Astrocyte (in vitro differentiated cells and primary cell): ENCODE measurements around the gene LILRA1. TPM values are rescaled to one million over a fixed set of nuclear protein-coding genes. Genes with fewer than 3 reads are reported as not detected.

Source experiments
- DNase-seq: peaks from one replicate; pipeline ENCODE4 v3.0.0-alpha.2; 2010; ENCODE audit warnings: low read depth
- FAIRE-seq: peaks from 2 replicates; lab custom pipeline; 2011; peaks lifted over from hg19 to GRCh38; lab: Jason Lieb, UNC
- H2AFZ ChIP-seq: 2 replicates; pipeline ENCODE4 v1.6.0; 2012; ENCODE audit warnings: low read depth, low read length, inconsistent platforms
- H3K27ac ChIP-seq: 2 replicates; pipeline ENCODE4 v1.5.1; 2011; ENCODE audit warnings: low read depth, low read length, inconsistent platforms
- H3K27me3 ChIP-seq: 2 replicates; pipeline ENCODE4 v1.6.0; 2011; ENCODE audit warnings: low read length, inconsistent platforms; ENCODE audit not compliant: insufficient read depth
- H3K36me3 ChIP-seq: 2 replicates; pipeline ENCODE4 v1.5.1; 2011; ENCODE audit warnings: low read length, inconsistent platforms; ENCODE audit not compliant: insufficient read depth
- H3K4me1 ChIP-seq: 2 replicates; pipeline ENCODE4 v1.5.1; 2011; ENCODE audit warnings: low read length, inconsistent platforms; ENCODE audit not compliant: insufficient read depth
- H3K4me2 ChIP-seq: 2 replicates; pipeline ENCODE4 v1.6.0; 2012; ENCODE audit warnings: low read length, inconsistent platforms
- H3K4me3 ChIP-seq: 2 replicates; pipeline ENCODE4 v1.5.1; 2011; ENCODE audit warnings: low read depth, mild to moderate bottlenecking, low read length, inconsistent platforms; ENCODE audit not compliant: insufficient read depth
- H3K79me2 ChIP-seq: 2 replicates; pipeline ENCODE4 v1.6.0; 2012; ENCODE audit warnings: mild to moderate bottlenecking, low read length, inconsistent platforms; ENCODE audit not compliant: insufficient read depth
- H3K9ac ChIP-seq: 2 replicates; pipeline ENCODE4 v1.6.0; 2012; ENCODE audit warnings: mild to moderate bottlenecking, low read length, inconsistent platforms
- H3K9me3 ChIP-seq: 2 replicates; pipeline ENCODE4 v1.5.1; 2012; ENCODE audit warnings: low read depth, mild to moderate bottlenecking, low read length, inconsistent platforms; ENCODE audit not compliant: insufficient read depth
- H4K20me1 ChIP-seq: 2 replicates; pipeline ENCODE4 v1.6.0; 2012; ENCODE audit warnings: low read length, inconsistent platforms; ENCODE audit not compliant: insufficient read depth
- H3K27ac Mint-ChIP-seq: one replicate; pipeline ENCODE4 v1.8.0; 2021; ENCODE audit warnings: mild to moderate bottlenecking, mixed read lengths; ENCODE audit not compliant: unreplicated experiment
- H3K27me3 Mint-ChIP-seq: one replicate; pipeline ENCODE4 v1.8.0; 2021; ENCODE audit warnings: low read depth, mixed read lengths; ENCODE audit not compliant: unreplicated experiment
- H3K36me3 Mint-ChIP-seq: one replicate; pipeline ENCODE4 v1.8.0; 2021; ENCODE audit warnings: low read depth, mixed read lengths; ENCODE audit not compliant: unreplicated experiment
- H3K4me1 Mint-ChIP-seq: one replicate; pipeline ENCODE4 v1.8.0; 2021; ENCODE audit warnings: low read depth, mixed read lengths; ENCODE audit not compliant: unreplicated experiment
- H3K4me3 Mint-ChIP-seq: one replicate; pipeline ENCODE4 v1.8.0; 2021; ENCODE audit warnings: mild to moderate bottlenecking, moderate library complexity, mixed read lengths; ENCODE audit not compliant: unreplicated experiment
- H3K9me3 Mint-ChIP-seq: one replicate; pipeline ENCODE4 v1.8.0; 2021; ENCODE audit warnings: mild to moderate bottlenecking, mixed read lengths; ENCODE audit not compliant: unreplicated experiment
- microRNA-seq: library from miRNA; unstranded; fragments of <30 nt; microRNA quantifications from one replicate; pipeline ENCODE4 v1.2.0, GENCODE V29; 2020
- total RNA-seq: library from RNA; stranded (reverse); gene quantifications from 2 replicates; pipeline ENCODE4 v1.2.1, GENCODE V29; 2021
- TF ChIP-seq, protein P1 (sequence below): IDR thresholded peaks from 2 replicates; pipeline ENCODE4 v1.5.1; 2011; ENCODE audit warnings: low read depth, mild to moderate bottlenecking, inconsistent platforms, low read length, moderate library complexity; ENCODE audit not compliant: insufficient read depth

LILRA1 gene
- total RNA-seq, 1 donor from 2014 or later: not detected

DNA sequence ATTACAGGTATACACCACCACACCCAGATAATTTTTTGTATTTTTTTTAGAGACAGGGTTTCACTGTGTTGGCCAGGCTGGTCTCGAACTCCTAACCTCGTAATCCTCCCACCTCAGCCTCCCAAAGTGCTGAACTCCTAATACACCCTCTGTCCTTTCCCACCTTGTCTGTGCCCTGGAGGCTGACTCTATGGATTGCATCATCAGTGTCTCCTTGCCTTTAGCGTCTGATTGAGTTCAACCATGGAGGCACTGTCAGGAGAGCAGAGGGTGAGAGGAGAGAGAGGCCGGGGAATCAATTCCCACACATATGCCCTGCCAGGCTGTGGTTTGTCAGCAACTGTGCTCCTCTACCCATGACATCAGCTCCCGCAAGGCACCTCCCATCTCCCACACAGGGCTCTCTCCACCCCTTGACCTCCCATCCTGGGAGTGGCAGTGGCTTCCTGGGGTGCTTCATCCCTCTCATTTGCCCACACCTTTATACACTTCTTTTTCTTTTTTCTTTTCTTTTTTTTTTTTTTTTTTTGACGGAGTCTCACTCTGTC lies 56.8 kb downstream of the LILRA1 start:
- no peaks in the 10 kb centered on the region for H4K20me1 ChIP-seq
- H3K36me3 Mint-ChIP-seq: no peaks in the 10 kb centered on the region

More for the DNA sequence above, 56.8 kb downstream of the LILRA1 start:
- FAIRE-seq (no peak), DNase-seq (no peak)
- no peak overlapping the region for H3K4me3 ChIP-seq
- H3K27me3 ChIP-seq: no peaks in the 10 kb centered on the region
- H3K27ac Mint-ChIP-seq: no peak overlapping the region
- no peaks in the 10 kb centered on the region for H3K4me1 ChIP-seq
- H3K27ac ChIP-seq: no peak overlapping the region
- no peaks in the 10 kb centered on the region for H3K27me3 Mint-ChIP-seq
- H3K9ac ChIP-seq: no peak overlapping the region
- H2AFZ ChIP-seq: no peak overlapping the region
- H3K4me1 Mint-ChIP-seq: no peaks in the 10 kb centered on the region
- no peak overlapping the region for H3K4me2 ChIP-seq
- H3K9me3 ChIP-seq: peaks cover 3% of the 10 kb centered on the region
- TF ChIP-seq, protein P1, sequence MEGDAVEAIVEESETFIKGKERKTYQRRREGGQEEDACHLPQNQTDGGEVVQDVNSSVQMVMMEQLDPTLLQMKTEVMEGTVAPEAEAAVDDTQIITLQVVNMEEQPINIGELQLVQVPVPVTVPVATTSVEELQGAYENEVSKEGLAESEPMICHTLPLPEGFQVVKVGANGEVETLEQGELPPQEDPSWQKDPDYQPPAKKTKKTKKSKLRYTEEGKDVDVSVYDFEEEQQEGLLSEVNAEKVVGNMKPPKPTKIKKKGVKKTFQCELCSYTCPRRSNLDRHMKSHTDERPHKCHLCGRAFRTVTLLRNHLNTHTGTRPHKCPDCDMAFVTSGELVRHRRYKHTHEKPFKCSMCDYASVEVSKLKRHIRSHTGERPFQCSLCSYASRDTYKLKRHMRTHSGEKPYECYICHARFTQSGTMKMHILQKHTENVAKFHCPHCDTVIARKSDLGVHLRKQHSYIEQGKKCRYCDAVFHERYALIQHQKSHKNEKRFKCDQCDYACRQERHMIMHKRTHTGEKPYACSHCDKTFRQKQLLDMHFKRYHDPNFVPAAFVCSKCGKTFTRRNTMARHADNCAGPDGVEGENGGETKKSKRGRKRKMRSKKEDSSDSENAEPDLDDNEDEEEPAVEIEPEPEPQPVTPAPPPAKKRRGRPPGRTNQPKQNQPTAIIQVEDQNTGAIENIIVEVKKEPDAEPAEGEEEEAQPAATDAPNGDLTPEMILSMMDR: no peak
- H3K9me3 Mint-ChIP-seq: peaks cover 10% of the 10 kb centered on the region
- H3K4me3 Mint-ChIP-seq: no peak overlapping the region
- no peaks in the 10 kb centered on the region for H3K79me2 ChIP-seq
- no peaks in the 10 kb centered on the region for H3K36me3 ChIP-seq

Small RNA genes within 50 kb of the gene (microRNA-seq; reads per million reads assigned to microRNA genes)
- gene MIR8061: not detected

Other genes with a start within 250 kb of the LILRA1 start
- not detected in 2 replicates for gene LAIR1, start 228.7 kb upstream of the LILRA1 start, total RNA-seq
- gene TTYH1, start 178.2 kb upstream of the LILRA1 start, total RNA-seq: 8.4 and 12.6 TPM in 2 replicates
- 193 and 201 TPM in 2 replicates for gene LENG8, start 144.4 kb upstream of the LILRA1 start, total RNA-seq
- gene LENG9, start 129.9 kb upstream of the LILRA1 start, total RNA-seq: 3.7 and 3.8 TPM in 2 replicates
- 57.9 and 64.2 TPM in 2 replicates for gene CDC42EP5, start 120.3 kb upstream of the LILRA1 start, total RNA-seq
- gene LAIR2, start 90.8 kb upstream of the LILRA1 start, total RNA-seq: not detected in 2 replicates
- gene LILRA2, start 19.8 kb upstream of the LILRA1 start, total RNA-seq: not detected in 2 replicates
- gene LILRB1, start 36.9 kb downstream of the LILRA1 start, total RNA-seq: not detected in 2 replicates
- gene LILRB4, start 69.4 kb downstream of the LILRA1 start, total RNA-seq: not detected in 2 replicates
- not detected in 2 replicates for gene KIR3DL3, start 130.8 kb downstream of the LILRA1 start, total RNA-seq
- not detected in 2 replicates for gene KIR2DL3, start 144.9 kb downstream of the LILRA1 start, total RNA-seq
- not detected in 2 replicates for gene KIR2DL1, start 176.2 kb downstream of the LILRA1 start, total RNA-seq
- gene KIR2DL4, start 210.0 kb downstream of the LILRA1 start, total RNA-seq: not detected in 2 replicates
- gene KIR3DL1, start 222.8 kb downstream of the LILRA1 start, total RNA-seq: not detected in 2 replicates
- gene KIR2DS4, start 239.0 kb downstream of the LILRA1 start, total RNA-seq: not detected in 2 replicates